ENCODE measurements around the gene ABLIM1.

DNA sequence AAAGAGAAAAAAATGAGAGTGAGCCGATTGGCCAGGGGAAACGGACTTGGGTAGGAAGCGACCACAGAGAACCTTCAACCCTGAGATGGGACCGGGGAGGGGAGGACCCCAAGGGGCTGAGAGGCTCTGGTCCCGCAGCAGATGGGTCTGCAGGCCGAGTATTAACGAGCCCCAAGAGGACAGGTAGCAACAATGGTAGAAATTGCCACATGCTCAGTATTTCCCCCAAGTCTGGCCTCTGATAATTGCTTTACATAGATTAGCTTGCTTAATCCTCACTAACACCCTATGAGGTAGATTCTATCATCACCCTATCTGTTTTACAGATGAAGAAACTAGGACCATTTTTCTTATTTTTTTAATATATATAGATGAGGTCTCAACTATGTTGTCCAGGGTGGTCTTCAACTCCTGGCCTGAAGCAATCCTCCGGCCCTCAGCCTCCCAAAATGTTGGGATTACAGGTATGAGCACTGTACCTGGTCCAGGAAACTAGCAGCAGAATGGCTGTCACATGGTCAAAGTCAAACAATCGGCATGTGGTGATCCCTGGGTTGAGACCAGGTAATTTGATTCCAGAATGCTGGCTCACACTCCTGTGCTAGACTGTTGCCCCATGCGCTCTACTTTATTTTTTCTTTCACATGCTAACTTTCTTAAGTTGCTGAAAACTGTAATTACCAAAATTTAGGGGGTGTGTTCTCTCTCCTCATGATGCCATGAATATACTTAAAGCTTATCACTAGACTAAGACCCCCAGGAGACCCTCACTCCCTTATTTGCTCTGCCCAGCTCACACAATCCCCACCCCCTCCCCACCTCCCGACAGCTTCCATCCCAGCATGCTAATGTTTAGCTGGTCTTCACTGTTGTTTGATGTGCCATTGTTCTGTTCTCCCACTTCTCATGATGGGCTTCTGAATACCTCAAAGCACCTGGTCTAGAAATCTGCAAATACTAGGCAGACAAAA lies 185.9 kb downstream of the ABLIM1 start:
- TF ChIP-seq, protein P1, sequence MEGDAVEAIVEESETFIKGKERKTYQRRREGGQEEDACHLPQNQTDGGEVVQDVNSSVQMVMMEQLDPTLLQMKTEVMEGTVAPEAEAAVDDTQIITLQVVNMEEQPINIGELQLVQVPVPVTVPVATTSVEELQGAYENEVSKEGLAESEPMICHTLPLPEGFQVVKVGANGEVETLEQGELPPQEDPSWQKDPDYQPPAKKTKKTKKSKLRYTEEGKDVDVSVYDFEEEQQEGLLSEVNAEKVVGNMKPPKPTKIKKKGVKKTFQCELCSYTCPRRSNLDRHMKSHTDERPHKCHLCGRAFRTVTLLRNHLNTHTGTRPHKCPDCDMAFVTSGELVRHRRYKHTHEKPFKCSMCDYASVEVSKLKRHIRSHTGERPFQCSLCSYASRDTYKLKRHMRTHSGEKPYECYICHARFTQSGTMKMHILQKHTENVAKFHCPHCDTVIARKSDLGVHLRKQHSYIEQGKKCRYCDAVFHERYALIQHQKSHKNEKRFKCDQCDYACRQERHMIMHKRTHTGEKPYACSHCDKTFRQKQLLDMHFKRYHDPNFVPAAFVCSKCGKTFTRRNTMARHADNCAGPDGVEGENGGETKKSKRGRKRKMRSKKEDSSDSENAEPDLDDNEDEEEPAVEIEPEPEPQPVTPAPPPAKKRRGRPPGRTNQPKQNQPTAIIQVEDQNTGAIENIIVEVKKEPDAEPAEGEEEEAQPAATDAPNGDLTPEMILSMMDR (IDR thresholded peaks at IDR 0.05), result no peak
- no peak for TF ChIP-seq POLR2A (IDR thresholded peaks at IDR 0.05)
